OCI-LY3 (cell line): ENCODE data around the gene AGRP.

Experiments used
- H2AFZ ChIP-seq: fragments of 200-600, 300-600 bp; shearing (Covaris generic); 2 replicates; pipeline ENCODE4 v1.6.0; 2014; ENCODE audit warnings: antibody characterized with exemption, low read depth, low read length
- H3K27ac ChIP-seq: fragments of 200-600, 300-600 bp; sonication (generic); 2 replicates; pipeline ENCODE4 v1.5.1; 2014; ENCODE audit warnings: mild to moderate bottlenecking, low read length, moderate library complexity, mixed read lengths
- H3K27me3 ChIP-seq: fragments of 200-600, 300-600 bp; sonication (generic); 2 replicates; pipeline ENCODE4 v1.6.1; 2014; ENCODE audit warnings: low read depth, low read length, mixed read lengths
- H3K36me3 ChIP-seq: fragments of 200-600, 300-600 bp; sonication (generic); replicated peaks from 2 replicates; pipeline ENCODE3; 2014; ENCODE audit warnings: low read depth, low read length, mixed read lengths
- H3K4me1 ChIP-seq: fragments of 300-600, 200-600 bp; sonication (generic); 2 replicates; pipeline ENCODE4 v1.6.1; 2014; ENCODE audit warnings: low read length, mixed read lengths
- H3K4me2 ChIP-seq: fragments of 200-600, 300-600 bp; sonication (generic); 2 replicates; pipeline ENCODE4 v1.6.1; 2014; ENCODE audit warnings: low read length, mixed read lengths
- H3K4me3 ChIP-seq: fragments of 300-600, 200-600 bp; sonication (generic); 2 replicates; pipeline ENCODE4 v1.5.1; 2014; ENCODE audit warnings: antibody characterized with exemption, mild to moderate bottlenecking, low read length, moderate library complexity
- H3K79me2 ChIP-seq: fragments of 300-600, 200-600 bp; shearing (Covaris generic); 2 replicates; pipeline ENCODE4 v1.6.1; 2014; ENCODE audit warnings: mild to moderate bottlenecking, low read length, mixed read lengths
- H3K9ac ChIP-seq: fragments of 300-600, 200-600 bp; shearing (Covaris generic); 2 replicates; pipeline ENCODE4 v1.6.0; 2014; ENCODE audit warnings: mild to moderate bottlenecking, low read length, moderate library complexity
- H3K9me3 ChIP-seq: fragments of 200-600, 300-600 bp; shearing (Covaris generic); 2 replicates; pipeline ENCODE4 v1.6.1; 2014; ENCODE audit warnings: low read length, mixed read lengths; ENCODE audit not compliant: insufficient read depth
- H4K20me1 ChIP-seq: fragments of 200-600, 300-600 bp; sonication (generic); 2 replicates; pipeline ENCODE4 v1.6.1; 2016; ENCODE audit warnings: low read length, mixed read lengths; ENCODE audit not compliant: insufficient read depth
- CTCF ChIP-seq: fragments of 200-600, 300-600 bp; sonication (generic); IDR thresholded peaks from 2 replicates; pipeline ENCODE4 v1.5.1; 2014; ENCODE audit warnings: antibody characterized with exemption, low read length, low read depth
- EZH2phosphoT487 ChIP-seq: fragments of 200-600 bp; shearing (Covaris generic); IDR thresholded peaks from 2 replicates; pipeline ENCODE4 v1.6.1; 2018; ENCODE audit warnings: antibody characterized with exemption, mixed run types, low read depth

The AGRP gene

GRCh38 chr16:67464565-67464964 lies 18.8 kb downstream of the AGRP start:
- no peaks in the 10 kb centered on the region for H3K36me3 ChIP-seq
- peaks cover 26% of the 10 kb centered on the region; the same call in 1 of the 2 replicates for H3K79me2 ChIP-seq

GRCh38 chr16:67463691-67464090 lies 19.7 kb downstream of the AGRP start:
- no peaks in the 10 kb centered on the region for H3K9me3 ChIP-seq
- TF ChIP-seq CTCF (no peak), EZH2phosphoT487 (no peak)
- H3K27me3 ChIP-seq: no peaks in the 10 kb centered on the region
- H3K4me3 ChIP-seq: no peak overlapping the region
- peaks cover 65% of the 10 kb centered on the region for H4K20me1 ChIP-seq
- no peak overlapping the region for H3K4me2 ChIP-seq
- H3K79me2 ChIP-seq: peaks cover 23% of the 10 kb centered on the region; the same call in 1 of the 2 replicates
- no peaks in the 10 kb centered on the region for H3K36me3 ChIP-seq
- peaks cover 6% of the 10 kb centered on the region for H3K4me1 ChIP-seq
- H3K27ac ChIP-seq: no peak overlapping the region
- H3K9ac ChIP-seq: no peak overlapping the region
- H2AFZ ChIP-seq: no peak overlapping the region

More at GRCh38 chr16:67464565-67464964, 18.8 kb downstream of the AGRP start:
- H3K9me3 ChIP-seq: no peaks in the 10 kb centered on the region
- no peak overlapping the region for H3K9ac ChIP-seq
- H2AFZ ChIP-seq: no peak overlapping the region
- H4K20me1 ChIP-seq: peaks cover 61% of the 10 kb centered on the region
- TF ChIP-seq CTCF (no peak), EZH2phosphoT487 (no peak)
- H3K4me1 ChIP-seq: peaks cover 6% of the 10 kb centered on the region
- no peak overlapping the region for H3K4me3 ChIP-seq
- no peak overlapping the region for H3K27ac ChIP-seq
- H3K4me2 ChIP-seq: no peak overlapping the region
- H3K27me3 ChIP-seq: no peaks in the 10 kb centered on the region

GRCh38 chr16:67463059-67463458 lies 20.3 kb downstream of the AGRP start:
- Histone ChIP-seq H3K4me2 (no peak overlapping the region), H3K27me3 (no peaks in the 10 kb centered on the region), H2AFZ (no peak overlapping the region), H3K4me3 (no peak overlapping the region), H3K4me1 (peaks cover 6% of the 10 kb centered on the region), H4K20me1 (peaks cover 66% of the 10 kb centered on the region), H3K27ac (no peak overlapping the region), H3K9me3 (no peaks in the 10 kb centered on the region), H3K79me2 (peaks cover 20% of the 10 kb centered on the region; the same call in 1 of the 2 replicates), H3K36me3 (no peaks in the 10 kb centered on the region), H3K9ac (no peak overlapping the region)
- TF ChIP-seq EZH2phosphoT487 (no peak), CTCF (no peak)

- H3K27ac ChIP-seq: no peak overlapping the region
- H3K4me2 ChIP-seq: no peak overlapping the region
- peaks cover 6% of the 10 kb centered on the region for H3K4me1 ChIP-seq
- no peak overlapping the region for H2AFZ ChIP-seq
- H4K20me1 ChIP-seq: peaks cover 66% of the 10 kb centered on the region
- H3K9ac ChIP-seq: no peak overlapping the region
- H3K27me3 ChIP-seq: no peaks in the 10 kb centered on the region
- no peak for TF ChIP-seq CTCF
- no peak for TF ChIP-seq EZH2phosphoT487
- peaks cover 16% of the 10 kb centered on the region; the same call in 1 of the 2 replicates for H3K79me2 ChIP-seq
- no peaks in the 10 kb centered on the region for H3K9me3 ChIP-seq
- no peak overlapping the region for H3K4me3 ChIP-seq
- no peaks in the 10 kb centered on the region for H3K36me3 ChIP-seq
These were observed 21.1 kb downstream of the AGRP start for GRCh38 chr16:67462279-67462655.
